H1 (cell line): Measurements from ENCODE around the gene CRK. TPM values are rescaled to one million over a fixed set of nuclear protein-coding genes. Genes with fewer than 3 reads are reported as not detected.

ENCODE experiments used
- ASH2L ChIP-seq: fragments of 200-600, 300-600 bp; sonication (generic); IDR thresholded peaks from one replicate; pipeline ENCODE4 v1.7.1; 2017; ENCODE audit warnings: low read length
- CBX5 ChIP-seq: fragments of 300-800, 300-1000 bp; sonication (generic); IDR thresholded peaks from 2 replicates; pipeline ENCODE4 v1.7.1; 2016; ENCODE audit warnings: antibody characterized with exemption, low read length, low read depth
- CEBPB ChIP-seq: IDR thresholded peaks from 2 replicates; pipeline ENCODE4 v1.6.1; 2012; ENCODE audit warnings: low read depth, low read length
- CHD2 ChIP-seq: IDR thresholded peaks from 2 replicates; pipeline ENCODE4 v1.6.1; 2012; ENCODE audit warnings: low read length, improper control_type of control experiment
- NANOG ChIP-seq: IDR thresholded peaks from 2 replicates; pipeline ENCODE4 v1.6.1; 2011; ENCODE audit warnings: low read length, low read depth, mild to moderate bottlenecking, inconsistent platforms; ENCODE audit not compliant: insufficient read depth, poor library complexity, severe bottlenecking
- PHF8 ChIP-seq: fragments of 200-600 bp; sonication (generic); conservative IDR thresholded peaks from 2 replicates; pipeline ENCODE4 v1.7.1; 2012; ENCODE audit warnings: low read depth, mild to moderate bottlenecking, inconsistent platforms, low read length, moderate library complexity
- polyA plus RNA-seq, 7 experiments: library from polyadenylated mRNA; depleted of rRNA in 3 of 7; stranded (reverse) in 5 of 7; unstranded in 2 of 7; fragments of >200 nt in 5 of 7; fragments of 200-250 nt in 2 of 7; gene quantifications; 1 replicate in 5 of 7; 2 replicates in 1 of 7; 4 replicates in 1 of 7; pipeline versions ENCODE4 v1.2.1 to v1.2.3, GENCODE V29; 2011 to 2013; ENCODE audit warnings: missing spikeins in 2 of 7, mixed read lengths in 2 of 7
- total RNA-seq: library from RNA; stranded (reverse); fragmentation: NEBNext Ultra II Directional; extraction: Animal tissue kit (Norgen Biotek cat#: 25700); gene quantifications from 2 replicates; pipeline ENCODE4 v1.2.1, GENCODE V29; 2021
- TF ChIP-seq, protein P1 (sequence below): IDR thresholded peaks from 2 replicates; pipeline ENCODE4 v1.6.1; 2012; ENCODE audit warnings: inconsistent platforms

Gene CRK
- total and polyA plus RNA-seq, 2 of the 8 experiments (the other 6 are each of a cell fraction or from before 2014, with no cell fraction given) = 32.8 to 57.1 TPM

DNA sequence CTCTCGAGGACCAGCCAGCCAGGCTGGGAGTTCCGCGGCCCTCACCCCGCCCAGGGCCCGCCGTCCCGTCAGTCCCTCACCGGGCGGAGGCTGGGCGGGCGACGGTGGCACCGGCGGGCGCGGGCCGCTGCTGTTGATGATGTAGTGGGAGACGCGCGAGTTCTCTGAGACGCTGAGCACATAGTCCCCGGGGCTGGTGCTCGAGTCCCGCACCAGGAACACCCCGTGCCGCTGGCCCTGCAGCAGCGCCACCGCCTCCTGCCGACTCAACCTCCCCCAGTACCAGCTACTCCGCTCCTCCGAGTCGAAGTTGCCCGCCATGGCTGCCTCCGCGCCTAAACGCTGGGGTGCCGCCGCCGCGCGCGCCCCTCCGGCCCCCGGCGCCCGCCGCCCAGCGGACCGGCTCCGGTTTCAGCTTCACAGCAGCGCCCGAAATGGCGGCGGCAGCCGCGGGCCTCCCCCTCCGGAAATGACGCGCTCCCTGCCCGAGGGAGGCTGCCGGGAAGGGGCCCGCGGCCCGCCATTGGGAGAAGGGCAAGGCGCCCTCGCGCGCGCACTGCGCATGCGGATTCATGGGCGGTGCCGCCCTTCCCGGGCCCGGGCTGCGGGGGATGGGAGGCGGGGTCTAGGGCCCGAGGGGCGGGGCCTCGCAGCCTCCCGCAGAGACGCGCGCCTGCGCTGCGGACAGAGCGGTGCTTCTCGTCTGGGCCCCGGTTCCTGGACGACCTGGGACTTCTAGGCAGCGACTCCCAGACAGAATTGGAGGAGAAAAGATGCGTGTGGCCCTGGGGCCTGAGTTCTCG, at the start of gene CRK (continued):
- no peak for TF ChIP-seq CBX5
- TF ChIP-seq CEBPB = no peak
- TF ChIP-seq, protein P1, sequence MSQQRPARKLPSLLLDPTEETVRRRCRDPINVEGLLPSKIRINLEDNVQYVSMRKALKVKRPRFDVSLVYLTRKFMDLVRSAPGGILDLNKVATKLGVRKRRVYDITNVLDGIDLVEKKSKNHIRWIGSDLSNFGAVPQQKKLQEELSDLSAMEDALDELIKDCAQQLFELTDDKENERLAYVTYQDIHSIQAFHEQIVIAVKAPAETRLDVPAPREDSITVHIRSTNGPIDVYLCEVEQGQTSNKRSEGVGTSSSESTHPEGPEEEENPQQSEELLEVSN = no peak
- no peak for TF ChIP-seq NANOG
- 0 out of 2 replicates have a peak, but pooled peaks have one; percentile 33 for TF ChIP-seq CHD2
- peak; percentile 98 for TF ChIP-seq PHF8
- peak; percentile 70 for TF ChIP-seq ASH2L
